Stomach smooth muscle (tissue), 2 donors: ENCODE data around the gene PCDHA5.

Source experiments
- H3K27ac ChIP-seq: one replicate; pipeline ENCODE4 v1.7.0; 2013; ENCODE audit warnings: mild to moderate bottlenecking, low read length, inconsistent platforms
- H3K27me3 ChIP-seq, 2 donors: one replicate each; pipeline ENCODE4 v1.7.0; 2013; ENCODE audit warnings: low read length in 2 of 2; ENCODE audit not compliant: insufficient read depth in 2 of 2, control insufficient read depth in 1 of 2
- H3K36me3 ChIP-seq, 2 donors: one replicate each; pipeline ENCODE4 v1.7.0; 2013; ENCODE audit warnings: low read length in 2 of 2; ENCODE audit not compliant: control insufficient read depth in 2 of 2, insufficient read depth in 2 of 2
- H3K4me1 ChIP-seq: one replicate; pipeline ENCODE4 v1.7.0; 2013; ENCODE audit warnings: low read length; ENCODE audit not compliant: control insufficient read depth, insufficient read depth
- H3K4me3 ChIP-seq, 2 donors: one replicate each; pipeline ENCODE4 v1.7.0; 2013; ENCODE audit warnings: low read length in 2 of 2
- H3K9ac ChIP-seq, 2 donors: one replicate each; pipeline ENCODE4 v1.7.0; 2013; ENCODE audit warnings: low read length in 2 of 2, mild to moderate bottlenecking in 1 of 2
- H3K9me3 ChIP-seq, 2 donors: one replicate each; pipeline ENCODE4 v1.7.0; 2013; ENCODE audit warnings: low read length in 2 of 2; ENCODE audit not compliant: control insufficient read depth in 2 of 2
- donor health status: healthy.
- donor health status: Pancreatic carcinoma.

PCDHA5 gene

GRCh38 chr5:140869555-140869886, 48.1 kb downstream of the PCDHA5 start:
- Histone ChIP-seq H3K27ac (no peak overlapping the region), H3K4me1 (no peaks in the 10 kb centered on the region), H3K4me3 (no peak overlapping the region), H3K27me3 (peaks cover 4 to 24% of the 10 kb centered on the region in 2 donors), H3K9me3 (peaks cover 8 to 21% of the 10 kb centered on the region in 2 donors), H3K36me3 (no peaks in the 10 kb centered on the region), H3K9ac (no peak overlapping the region)

- Histone ChIP-seq H3K36me3 (no peaks in the 10 kb centered on the region), H3K4me1 (no peaks in the 10 kb centered on the region), H3K9ac (no peak overlapping the region), H3K9me3 (peaks cover 12 to 21% of the 10 kb centered on the region in 2 donors), H3K27me3 (peaks cover 4 to 27% of the 10 kb centered on the region in 2 donors), H3K27ac (no peak overlapping the region), H3K4me3 (no peak overlapping the region)
Observed at GRCh38 chr5:140870221-140871201, 49.1 kb downstream of the PCDHA5 start.
